HG02938 (cell line): Measurements from ENCODE around the gene GPR153.

ENCODE experiments used
- ATAC-seq: cut with Tn5 transposase; IDR thresholded peaks from one replicate; pipeline ENCODE4 v1.9.1; 2021; ENCODE audit warnings: mild to moderate bottlenecking, moderate library complexity; ENCODE audit not compliant: unreplicated experiment

The GPR153 gene

GRCh38 chr1:6287431-6287886, 26.6 kb upstream of the GPR153 start:
- ATAC-seq = no peak

- ATAC-seq = no peak
Measured at GRCh38 chr1:6287029-6287428, 26.1 kb upstream of the GPR153 start.

- ATAC-seq = no peak
Measured at GRCh38 chr1:6286266-6286665, 25.4 kb upstream of the GPR153 start.

- no peak for ATAC-seq
Measured at GRCh38 chr1:6285336-6285735, 24.4 kb upstream of the GPR153 start.

DNA sequence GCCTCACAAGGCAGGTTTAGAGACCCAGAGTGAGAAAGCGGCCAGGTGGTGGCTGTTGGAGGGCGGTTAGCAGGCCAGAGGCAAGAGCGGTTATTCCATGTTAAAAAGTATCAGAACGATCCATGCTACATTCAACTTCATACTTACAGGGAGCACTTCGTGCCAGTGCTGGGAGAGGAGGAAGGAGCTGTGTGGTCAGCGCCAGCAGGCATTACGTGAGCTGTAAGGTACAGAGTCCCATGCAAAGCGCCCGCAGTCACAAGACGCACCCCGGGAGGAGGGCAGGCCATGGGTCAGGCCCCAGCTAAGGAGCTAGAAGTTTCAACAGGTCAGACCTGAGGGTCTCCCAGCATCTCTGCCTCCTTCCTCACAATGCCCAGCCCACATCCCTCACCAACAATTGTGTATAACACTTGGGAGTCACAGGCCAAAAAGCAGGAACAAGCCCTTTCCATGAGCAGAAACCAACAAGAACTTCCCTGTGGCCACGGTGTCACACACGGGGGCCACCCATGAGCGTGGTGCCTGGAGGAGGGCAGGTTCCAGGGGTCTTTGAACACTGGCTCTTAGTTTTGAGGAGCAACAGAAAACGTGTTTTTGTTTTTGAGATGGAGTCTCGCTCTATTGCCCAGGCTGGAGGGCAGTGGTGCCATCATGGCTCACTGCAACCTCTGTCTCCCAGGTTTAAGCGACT, 21.8 kb upstream of the GPR153 start:
- ATAC-seq = no peak

GRCh38 chr1:6281511-6282402, 20.9 kb upstream of the GPR153 start:
- no peak for ATAC-seq

DNA sequence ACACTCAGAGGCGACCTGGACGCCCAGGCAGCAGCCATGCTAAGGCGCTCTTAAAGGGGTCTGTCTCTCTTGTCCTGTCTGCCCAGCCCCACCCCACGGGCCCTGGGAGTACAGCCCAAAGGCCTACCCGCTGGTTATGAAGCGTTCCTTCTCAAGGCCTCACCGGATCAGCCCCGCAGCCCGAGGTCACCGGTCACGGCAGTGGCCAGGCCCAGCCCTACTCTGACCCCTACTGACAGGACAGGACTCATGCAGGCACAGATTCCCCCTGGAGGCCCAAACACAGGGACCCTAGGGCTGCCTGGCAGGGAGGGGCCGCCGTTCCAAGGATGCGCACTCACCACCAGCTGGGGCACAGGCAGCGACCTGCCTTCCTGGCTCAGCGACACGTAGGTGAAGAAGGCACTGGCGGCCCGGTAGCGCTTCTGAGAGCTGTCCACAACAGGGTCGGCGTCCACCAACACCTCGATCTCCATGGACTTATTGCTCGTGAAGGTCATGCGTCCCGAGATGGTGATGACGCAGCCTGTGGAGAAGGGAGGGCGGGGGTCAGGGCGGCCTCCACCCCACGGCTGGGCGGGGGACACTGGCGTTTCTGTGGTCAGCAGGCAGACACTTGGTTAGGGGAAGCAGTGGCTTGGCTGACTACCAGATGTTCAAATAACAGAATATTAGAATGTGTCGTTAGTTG, 20.0 kb upstream of the GPR153 start:
- no peak for ATAC-seq

DNA sequence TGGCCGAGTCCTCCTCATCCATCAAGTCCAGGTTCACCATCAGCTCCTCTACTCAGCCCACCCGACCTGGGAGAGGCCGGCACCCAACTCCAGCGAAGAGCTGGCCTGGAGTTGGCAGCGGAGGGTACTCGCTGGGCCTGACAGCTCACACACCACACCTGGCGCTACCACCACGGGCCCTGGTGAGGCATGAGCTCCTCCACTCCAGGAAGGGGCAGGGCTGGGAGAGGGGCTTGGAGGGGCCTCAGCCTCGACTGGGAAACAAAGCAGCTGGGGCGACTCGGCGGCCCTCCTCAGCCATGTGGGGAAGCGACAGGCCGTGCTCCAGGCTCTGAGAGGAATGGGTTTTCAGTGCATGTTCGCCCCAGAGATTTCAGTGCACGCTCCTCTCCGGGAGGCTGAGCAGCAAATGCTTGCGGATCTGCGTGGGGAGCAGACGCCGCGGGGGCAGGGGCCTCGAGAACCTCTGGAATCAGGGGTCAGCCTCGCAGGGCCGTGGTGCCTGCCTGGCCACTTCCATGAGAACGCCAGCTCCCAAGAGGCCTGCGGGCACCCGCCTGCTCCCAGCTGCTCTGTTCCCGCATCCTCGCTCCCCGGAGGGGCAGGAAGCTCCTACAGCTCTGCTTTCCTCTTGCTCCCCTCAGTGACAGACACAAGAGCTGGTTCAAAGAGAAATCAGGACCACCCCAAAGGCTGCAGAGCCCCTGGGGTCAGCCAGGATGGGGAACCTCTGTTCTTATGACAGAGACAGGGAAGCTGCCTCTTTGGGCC, 18.9 kb upstream of the GPR153 start:
- ATAC-seq = no peak

GRCh38 chr1:6279066-6279465, 18.2 kb upstream of the GPR153 start:
- no peak for ATAC-seq

DNA sequence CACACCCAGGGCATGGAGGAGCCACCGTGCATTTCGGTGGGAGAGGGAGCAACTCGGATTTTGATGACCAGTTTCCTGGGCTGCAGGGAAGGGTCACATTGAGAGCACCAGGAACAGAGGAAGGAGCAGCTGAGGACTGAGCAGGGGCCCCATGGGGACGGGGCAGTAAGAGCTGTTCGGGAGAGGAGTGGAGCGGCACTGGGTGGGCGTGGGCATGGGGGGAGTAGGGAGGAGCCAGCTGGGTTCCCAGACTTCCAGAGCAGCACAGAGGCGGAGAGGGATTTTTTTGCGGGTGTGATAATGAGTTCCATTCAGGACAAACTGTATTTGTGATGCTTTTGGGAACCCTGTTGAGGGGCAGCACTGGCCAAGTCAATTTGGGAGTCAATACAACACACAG, 17.4 kb upstream of the GPR153 start:
- ATAC-seq = no peak

- ATAC-seq = no peak
Measured at GRCh38 chr1:6276811-6277555, 16.1 kb upstream of the GPR153 start.

DNA sequence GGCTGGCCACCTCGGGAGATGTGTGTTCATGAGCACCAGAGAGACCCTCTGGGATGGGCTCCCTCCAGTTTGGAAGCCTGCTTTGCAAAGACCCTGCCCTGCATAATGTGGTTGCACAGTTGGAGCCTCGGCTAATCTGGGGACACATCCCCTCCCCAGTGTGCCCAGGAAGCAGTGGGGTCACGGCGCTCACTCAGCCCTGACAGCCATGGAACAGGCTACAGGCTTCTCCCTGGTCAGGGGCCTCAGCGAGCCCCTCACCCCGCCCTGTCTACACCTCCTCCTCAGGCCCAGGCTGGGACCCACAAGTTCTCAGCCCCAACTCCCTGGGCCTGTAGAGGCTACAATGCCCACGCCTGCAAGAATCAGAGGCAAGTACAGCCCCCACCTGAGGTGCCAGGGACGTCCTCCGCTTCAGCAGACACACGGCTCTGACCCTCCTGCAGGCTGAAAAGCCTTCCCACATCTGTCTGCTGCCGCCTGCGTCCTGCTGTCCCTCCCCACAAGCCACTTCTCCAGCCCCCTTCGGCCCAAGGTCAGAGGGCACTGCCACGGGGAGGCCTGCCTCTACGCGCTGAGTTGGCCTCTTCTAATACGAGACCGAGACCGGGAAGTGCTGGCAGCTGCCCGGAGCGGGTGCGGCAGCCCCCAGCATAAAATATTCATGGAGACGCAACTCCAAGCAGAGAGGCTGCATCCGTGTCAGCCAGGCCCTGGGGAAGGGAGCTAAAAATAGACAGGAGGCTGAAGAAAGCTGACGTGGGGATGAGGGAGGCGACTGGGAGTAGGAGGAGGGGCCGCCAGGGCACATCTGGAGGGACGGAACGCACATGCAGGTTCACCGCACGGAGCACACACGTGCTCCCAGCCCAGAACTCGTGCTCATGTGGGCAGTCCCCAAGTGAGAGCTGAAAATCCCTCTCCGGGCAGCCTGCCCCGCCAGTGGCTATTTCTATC, 15.2 kb upstream of the GPR153 start:
- no peak for ATAC-seq

GRCh38 chr1:6274622-6275139, 13.8 kb upstream of the GPR153 start:
- ATAC-seq = no peak

- no peak for ATAC-seq
Measured at GRCh38 chr1:6274102-6274501, 13.2 kb upstream of the GPR153 start.

DNA sequence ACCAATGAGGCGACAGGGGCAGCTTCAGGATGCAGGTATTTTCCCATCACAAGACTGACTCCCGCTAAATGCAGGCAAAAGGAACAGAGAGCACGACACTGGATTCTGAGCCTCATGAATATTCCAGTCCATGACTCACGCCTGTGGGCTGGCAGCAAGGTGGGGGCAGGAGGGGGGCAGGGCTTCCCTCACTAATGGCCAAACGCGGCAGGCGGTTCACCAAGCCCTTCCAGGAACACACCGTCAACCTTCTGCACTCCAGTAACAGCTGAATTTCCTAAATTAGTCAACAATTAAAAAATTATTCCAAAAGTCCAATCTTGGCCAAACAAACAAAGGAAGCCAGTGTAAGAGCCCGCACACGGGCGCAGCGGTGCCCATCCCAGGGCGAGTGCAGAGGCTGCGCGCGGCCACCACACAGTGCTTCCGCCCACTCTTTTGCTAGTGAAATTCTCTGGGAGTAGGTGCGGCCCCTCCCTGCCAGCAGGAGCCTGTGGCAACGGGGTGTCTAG, 12.5 kb upstream of the GPR153 start:
- ATAC-seq = no peak

DNA sequence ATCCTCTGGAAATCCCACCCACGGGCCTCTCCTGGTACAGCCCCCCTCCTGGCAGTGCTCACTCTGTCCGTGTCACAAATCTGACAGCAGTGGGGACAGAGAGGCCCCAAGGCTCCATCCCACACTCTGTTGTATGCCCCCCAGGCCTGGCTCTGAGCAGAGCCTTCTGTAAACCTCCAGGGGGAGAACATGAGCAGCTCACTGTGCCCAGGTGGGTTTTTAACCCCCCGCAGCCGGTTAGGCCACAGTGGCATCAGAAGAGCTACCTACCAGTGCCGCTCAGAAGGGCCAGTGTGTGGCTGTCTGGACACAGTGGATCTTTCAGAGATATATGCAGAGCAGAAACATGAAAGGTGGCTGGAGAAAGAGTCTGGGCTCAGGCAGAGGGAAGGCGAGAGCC, 12.0 kb upstream of the GPR153 start:
- ATAC-seq = no peak

DNA sequence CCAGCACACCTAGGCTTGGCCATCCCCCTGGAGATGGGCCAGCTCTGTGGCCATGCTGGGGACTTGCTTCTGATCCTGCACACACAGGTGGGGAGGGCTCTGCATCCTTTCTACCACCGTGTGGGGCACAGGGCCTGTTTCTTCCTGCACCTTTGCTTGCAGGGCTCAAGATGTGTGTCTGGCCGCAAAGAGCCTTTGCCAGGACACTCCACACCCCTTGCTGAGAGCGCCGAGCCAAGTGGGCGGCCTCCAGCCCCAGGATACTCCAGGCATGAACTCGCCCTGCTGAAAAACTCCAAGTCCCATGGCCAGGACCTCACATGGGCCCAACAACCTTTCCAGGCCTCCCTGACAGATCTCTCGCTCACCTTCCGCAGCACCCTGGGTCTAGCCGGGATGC, 11.6 kb upstream of the GPR153 start:
- ATAC-seq = no peak

DNA sequence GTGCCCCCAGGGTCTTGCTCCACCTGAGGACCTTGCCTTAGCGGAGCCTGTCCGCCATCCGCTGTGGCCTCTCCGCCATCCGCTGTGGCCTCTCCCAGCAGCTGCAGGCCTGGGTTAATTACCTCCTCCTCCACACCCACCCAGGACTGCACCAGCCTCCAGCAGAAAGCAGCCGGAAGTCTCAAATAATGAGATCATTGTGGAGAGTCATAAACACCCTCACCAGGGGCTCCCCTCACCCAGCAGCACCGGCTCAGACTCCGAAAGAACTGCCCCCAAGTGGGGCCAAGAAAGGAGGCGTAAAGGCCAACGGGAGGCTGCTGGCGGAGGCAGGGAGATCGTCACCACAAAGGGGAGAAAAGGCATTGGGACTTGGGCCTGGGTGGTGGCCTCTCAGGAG, 10.7 kb upstream of the GPR153 start:
- no peak for ATAC-seq

- ATAC-seq = no peak
Measured at GRCh38 chr1:6271006-6271405, 10.1 kb upstream of the GPR153 start.
